Occipital lobe (tissue), 2 donors: ENCODE data around the gene SURF1. TPM values are rescaled to one million over a fixed set of nuclear protein-coding genes. Genes with fewer than 3 reads are reported as not detected.
"Not testable (repeated sequence)": the region's sequence is repeated elsewhere in the genome, so short reads cannot be mapped to it uniquely, and the experiment has no call there.

Experiments used
- DNase-seq: peaks from one replicate; lab custom pipeline; 2025; lab: John Stamatoyannopoulos, UW
- total RNA-seq: library from RNA; depleted of rRNA; stranded (reverse); fragments of >200 nt; gene quantifications from one replicate; pipeline ENCODE4 v1.2.3, GENCODE V29; 2014

Gene SURF1
- total RNA-seq, 1 donor from 2014 or later, result 11.1 TPM

- DNase-seq, result no peak
Observed at GRCh38 chr9:133384736-133385321, 28.5 kb upstream of the SURF1 start.

GRCh38 chr9:133383438-133383837 is 27.2 kb upstream of the SURF1 start:
- no peak for DNase-seq

- DNase-seq, result no peak
Observed at GRCh38 chr9:133382507-133383141, 26.3 kb upstream of the SURF1 start.

GRCh38 chr9:133380734-133381133 is 24.4 kb upstream of the SURF1 start:
- DNase-seq, result no peak

- DNase-seq, result peak; percentile 34
Observed at GRCh38 chr9:133379153-133380086, 23.1 kb upstream of the SURF1 start.

- no peak for DNase-seq
Observed at GRCh38 chr9:133378408-133378962, 22.2 kb upstream of the SURF1 start.

- no peak for DNase-seq
Observed at GRCh38 chr9:133377721-133378216, 21.5 kb upstream of the SURF1 start.

GRCh38 chr9:133377280-133377679 is 21.0 kb upstream of the SURF1 start:
- DNase-seq, result not testable (repeated sequence)

GRCh38 chr9:133375724-133376654 is 19.7 kb upstream of the SURF1 start, which contains the start of the genes STKLD1 and SURF4:
TSS of gene STKLD1 (plus strand) at chr9:133376366. CDS start at chr9:133376474, 108 bp downstream.
TSS of gene SURF4 (minus strand) at chr9:133376060. CDS start at chr9:133375969, 91 bp downstream.
- DNase-seq, result peak; percentile 93

- DNase-seq, result no peak
Observed at GRCh38 chr9:133375116-133375723, 18.9 kb upstream of the SURF1 start.

- DNase-seq, result no peak
Observed at GRCh38 chr9:133374612-133375115, 18.4 kb upstream of the SURF1 start.

GRCh38 chr9:133372144-133372543 is 15.9 kb upstream of the SURF1 start:
- DNase-seq, result no peak

- DNase-seq, result no peak
Observed at GRCh38 chr9:133371261-133371711, 15.0 kb upstream of the SURF1 start.

GRCh38 chr9:133370685-133371084 is 14.4 kb upstream of the SURF1 start:
- DNase-seq, result no peak

- DNase-seq, result no peak
Observed at GRCh38 chr9:133369933-133370332, 13.6 kb upstream of the SURF1 start.

- no peak for DNase-seq
Observed at GRCh38 chr9:133369422-133369821, 13.1 kb upstream of the SURF1 start.

GRCh38 chr9:133368249-133368881 is 12.1 kb upstream of the SURF1 start:
- no peak for DNase-seq

- DNase-seq, result no peak
Observed at GRCh38 chr9:133367778-133368177, 11.5 kb upstream of the SURF1 start.

- no peak for DNase-seq
Observed at GRCh38 chr9:133367221-133367620, 10.9 kb upstream of the SURF1 start.
